Omental fat pad (tissue), 4 donors: ENCODE results near the gene GBX1. TPM values are rescaled to one million over a fixed set of nuclear protein-coding genes. Genes with fewer than 3 reads are reported as not detected.

Experiments used
- ATAC-seq: fragments of 150-250 bp; one replicate; pipeline ENCODE4 v1.9.1; 2016; ENCODE audit warnings: mild to moderate bottlenecking, moderate library complexity; ENCODE audit not compliant: low FRiP score
- DNase-seq: peaks from one replicate; pipeline ENCODE4 v3.0.0-alpha.2; 2019; ENCODE audit warnings: low spot score
- total RNA-seq, 4 donors: library from RNA; depleted of rRNA; stranded (reverse); fragments of >200 nt; gene quantifications; one replicate each; pipeline ENCODE4 v1.1.0, GENCODE V29; 2016
- TF ChIP-seq, protein P1 (sequence below), 3 donors: fragments of 450-650 bp; IDR thresholded peaks; one replicate each; pipeline ENCODE4 v1.5.1; 2016 to 2017; ENCODE audit warnings: antibody characterized with exemption in 3 of 3, mild to moderate bottlenecking in 3 of 3, moderate library complexity in 2 of 3

The GBX1 gene
- total RNA-seq, 4 donors from 2014 or later, result not detected

DNA sequence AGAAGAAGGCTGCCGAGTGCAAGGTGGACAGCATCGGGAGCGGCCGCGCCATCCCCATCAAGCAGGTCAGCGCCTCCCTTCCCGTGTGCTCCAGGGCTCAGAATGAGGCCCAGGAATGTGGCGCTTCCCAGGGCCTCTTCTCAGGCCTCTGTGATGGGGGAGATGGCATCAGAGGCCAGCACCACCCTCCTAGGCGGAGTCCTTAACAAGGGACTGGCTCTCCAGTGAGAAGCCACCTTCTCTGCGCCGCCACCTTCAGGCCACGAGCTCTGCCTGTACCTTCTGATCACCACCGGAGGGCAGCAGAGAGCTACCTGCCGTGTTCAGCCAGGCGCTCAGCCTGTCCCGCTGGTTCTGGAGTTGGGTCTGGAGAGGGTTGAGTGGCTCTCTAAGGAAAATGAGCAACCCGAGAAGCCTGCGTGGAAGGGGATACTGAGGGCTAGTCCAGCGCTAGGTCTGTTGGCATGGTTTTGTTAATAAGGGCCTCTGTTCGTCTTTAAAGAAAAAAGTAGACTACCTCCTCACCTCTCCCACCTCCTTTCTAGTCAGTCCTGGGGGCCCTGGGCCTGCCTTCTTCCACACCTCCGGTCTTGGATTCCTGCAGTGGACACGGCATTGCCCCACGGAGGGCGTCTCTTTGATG, 43.6 kb downstream of the GBX1 start:
- TF ChIP-seq, protein P1, sequence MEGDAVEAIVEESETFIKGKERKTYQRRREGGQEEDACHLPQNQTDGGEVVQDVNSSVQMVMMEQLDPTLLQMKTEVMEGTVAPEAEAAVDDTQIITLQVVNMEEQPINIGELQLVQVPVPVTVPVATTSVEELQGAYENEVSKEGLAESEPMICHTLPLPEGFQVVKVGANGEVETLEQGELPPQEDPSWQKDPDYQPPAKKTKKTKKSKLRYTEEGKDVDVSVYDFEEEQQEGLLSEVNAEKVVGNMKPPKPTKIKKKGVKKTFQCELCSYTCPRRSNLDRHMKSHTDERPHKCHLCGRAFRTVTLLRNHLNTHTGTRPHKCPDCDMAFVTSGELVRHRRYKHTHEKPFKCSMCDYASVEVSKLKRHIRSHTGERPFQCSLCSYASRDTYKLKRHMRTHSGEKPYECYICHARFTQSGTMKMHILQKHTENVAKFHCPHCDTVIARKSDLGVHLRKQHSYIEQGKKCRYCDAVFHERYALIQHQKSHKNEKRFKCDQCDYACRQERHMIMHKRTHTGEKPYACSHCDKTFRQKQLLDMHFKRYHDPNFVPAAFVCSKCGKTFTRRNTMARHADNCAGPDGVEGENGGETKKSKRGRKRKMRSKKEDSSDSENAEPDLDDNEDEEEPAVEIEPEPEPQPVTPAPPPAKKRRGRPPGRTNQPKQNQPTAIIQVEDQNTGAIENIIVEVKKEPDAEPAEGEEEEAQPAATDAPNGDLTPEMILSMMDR (IDR thresholded peaks at IDR 0.05), result peak in 1 of 3 donors; percentile 70
- ATAC-seq, result peak; percentile 65
- DNase-seq, result peak; percentile 75

DNA sequence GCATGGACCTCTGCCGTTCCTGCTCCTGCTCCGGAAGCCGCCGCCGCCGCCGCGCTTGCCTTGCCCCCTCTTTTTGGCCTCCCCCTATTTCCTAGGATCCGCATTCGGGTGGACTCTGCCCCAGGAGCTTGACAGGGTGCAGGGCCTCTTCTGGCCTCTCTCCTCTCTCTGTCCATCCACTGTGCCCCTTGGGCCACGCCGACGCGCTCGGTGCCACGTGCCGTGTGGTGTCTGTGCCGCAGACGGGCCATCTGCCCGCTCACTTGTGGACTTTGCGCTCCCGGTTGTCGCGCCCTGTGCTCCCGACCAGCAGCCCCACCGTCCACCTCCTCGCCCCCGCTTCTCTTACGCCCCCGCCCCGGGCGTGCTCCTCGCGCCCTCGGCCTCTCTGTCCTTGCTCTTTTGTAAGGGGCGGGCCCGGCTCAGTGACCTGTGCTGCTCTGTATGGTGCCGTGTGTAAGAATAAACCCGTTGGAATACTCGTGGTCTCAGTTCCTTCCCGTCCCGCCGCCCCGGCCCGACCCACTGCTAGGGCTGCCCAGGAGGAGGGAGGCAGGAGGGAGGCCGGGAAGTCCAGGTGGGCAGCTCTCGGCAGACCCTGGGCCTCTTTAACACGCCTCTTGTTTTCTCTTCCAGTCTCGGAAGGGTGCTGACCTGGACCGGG, 44.2 kb downstream of the GBX1 start:
- DNase-seq (no peak), ATAC-seq (no peak)
- TF ChIP-seq, protein P1 (IDR thresholded peaks at IDR 0.05), result no peak

DNA sequence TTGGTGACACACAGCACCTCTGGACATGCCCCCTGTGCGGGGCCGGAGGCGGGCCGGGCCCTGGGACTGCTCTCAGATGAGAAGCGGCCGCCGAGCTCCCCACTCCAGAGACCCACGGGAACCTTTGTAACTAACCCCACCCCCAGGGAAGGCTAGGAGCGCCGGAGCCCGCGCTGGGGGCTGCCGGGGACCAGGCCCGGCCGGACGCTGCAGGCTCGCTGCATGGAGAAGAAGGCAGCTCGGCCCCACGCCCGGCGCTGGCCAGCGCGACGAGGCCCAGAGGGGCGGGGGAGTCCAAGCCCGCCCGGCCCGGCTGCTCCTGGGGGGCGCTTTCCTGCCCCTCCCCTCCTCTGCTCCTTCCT, 44.7 kb downstream of the GBX1 start:
- ATAC-seq, result no peak
- TF ChIP-seq, protein P1 (IDR thresholded peaks at IDR 0.05), result no peak
- no peak for DNase-seq

- no peak for ATAC-seq
- TF ChIP-seq, protein P1 (IDR thresholded peaks at IDR 0.05), result no peak
- DNase-seq, result no peak
Observed at GRCh38 chr7:151122276-151122675, 45.2 kb downstream of the GBX1 start.

GRCh38 chr7:151121380-151122170, 45.9 kb downstream of the GBX1 start:
- TF ChIP-seq, protein P1 (IDR thresholded peaks at IDR 0.05), result no peak
- DNase-seq (no peak), ATAC-seq (no peak)

DNA sequence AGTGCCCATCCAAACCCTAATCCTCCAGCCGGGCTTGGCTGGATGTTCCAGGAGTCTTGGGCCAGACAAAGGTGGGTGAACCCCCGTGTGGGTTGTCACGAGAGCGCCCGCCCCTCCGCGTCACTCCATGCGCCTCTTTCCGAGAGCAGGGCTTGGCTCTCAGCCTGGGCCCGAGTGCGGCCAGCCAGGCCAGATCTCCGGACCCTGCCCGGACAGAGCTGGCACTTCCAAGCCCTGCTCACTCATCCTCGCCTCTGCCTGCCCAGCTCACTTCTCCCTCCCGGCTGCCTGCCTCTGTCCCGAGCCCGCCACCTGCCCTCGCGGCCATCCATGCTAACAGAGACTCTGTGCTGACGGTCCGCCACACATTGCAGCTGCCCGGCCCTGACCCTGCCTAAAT, 46.6 kb downstream of the GBX1 start:
- DNase-seq, result no peak
- TF ChIP-seq, protein P1 (IDR thresholded peaks at IDR 0.05), result no peak
- ATAC-seq, result no peak
